ENCODE data around the gene NLGN1. TPM values are rescaled to one million over a fixed set of nuclear protein-coding genes. Genes with fewer than 3 reads are reported as not detected.

The NLGN1 gene
- total and polyA plus RNA-seq, 2 of the 8 experiments (the other 6 are each of a cell fraction or from before 2014, with no cell fraction given), result 7.8 to 14.8 TPM

GRCh38 chr3:173567997-173568396 is 170.5 kb downstream of the NLGN1 start:
- Histone ChIP-seq H2AK5ac (ENCODE audit: low read depth, low read length) (no peak overlapping the region), H2BK120ac (replicated peaks; ENCODE audit: low read depth, low read length) (no peak overlapping the region), H2BK20ac (ENCODE audit: low read length) (no peak overlapping the region), H3K79me1 (ENCODE audit: low read depth, low read length) (no peaks in the 10 kb centered on the region), H4K91ac (replicated peaks; ENCODE audit: insufficient read length, low read length) (no peak overlapping the region), H3K27me3 (replicated peaks in 1 of 4; ENCODE audit: control insufficient read depth in 3 of 4, extremely low read depth in 1 of 4, insufficient read depth in 3 of 4, low read length in 3 of 4) (no peaks in the 10 kb centered on the region), H2AFZ (ENCODE audit: low read length) (no peak overlapping the region), H3K9ac (replicated peaks in 1 of 4; ENCODE audit: extremely low read depth in 1 of 4, low read depth in 3 of 4, low read length in 3 of 4) (no peak overlapping the region), H3K79me2 (ENCODE audit: control insufficient read depth in 1 of 2, insufficient read depth in 2 of 2, low read length in 2 of 2) (no peaks in the 10 kb centered on the region), H3K18ac (ENCODE audit: extremely low read depth, low read length) (no peak overlapping the region), H3K56ac (replicated peaks; ENCODE audit: insufficient read length, low read depth, low read length) (no peak overlapping the region), H3K4me1 (replicated peaks in 1 of 4; ENCODE audit: control insufficient read depth in 3 of 4, insufficient read depth in 4 of 4, low read length in 3 of 4) (no peaks in the 10 kb centered on the region; a peak in 1 of 7 replicates), H3K36me3 (ENCODE audit: control insufficient read depth in 2 of 4, insufficient read depth in 4 of 4, low read length in 3 of 4) (no peaks in the 10 kb centered on the region), H4K20me1 (replicated peaks in 1 of 2; ENCODE audit: control insufficient read depth in 1 of 2, insufficient read depth in 2 of 2, low read length in 2 of 2) (no peaks in the 10 kb centered on the region), H3K4me2 (ENCODE audit: insufficient read depth in 1 of 2, low read depth in 2 of 2, low read length in 2 of 2) (no peak overlapping the region), H3K4ac (replicated peaks; ENCODE audit: insufficient read length, low read depth, low read length) (no peak overlapping the region), H2BK12ac (ENCODE audit: low read depth, low read length) (no peak overlapping the region), H3K27ac (ENCODE audit: low read depth, low read length) (no peak overlapping the region), H3K23ac (ENCODE audit: insufficient read length) (no peak overlapping the region), H3K14ac (ENCODE audit: insufficient read length) (no peak overlapping the region), H3K4me3 (ENCODE audit: extremely low read depth in 1 of 4, insufficient read depth in 2 of 4, low read depth in 3 of 4, low read length in 4 of 4) (no peak overlapping the region), H4K5ac (ENCODE audit: insufficient read length, low read depth, low read length) (no peak overlapping the region), H2BK15ac (ENCODE audit: low read length) (no peak overlapping the region), H3K23me2 (ENCODE audit: low read depth, low read length) (no peaks in the 10 kb centered on the region; the same call in 1 of the 2 replicates), H4K8ac (ENCODE audit: extremely low read depth, insufficient read depth, low read length) (no peak overlapping the region), H2BK5ac (ENCODE audit: low read depth, low read length) (no peak overlapping the region), H3K9me3 (ENCODE audit: insufficient read depth in 2 of 2, low read depth in 1 of 2, low read length in 1 of 2) (no peaks in the 10 kb centered on the region)
- WGBS, 2 experiments (ENCODE audit: extremely low coverage in 1 of 2, insufficient coverage in 1 of 2, insufficient read length in 1 of 2, insufficient replicate concordance in 2 of 2, low coverage in 1 of 2, low lambda C conversion rate in 2 of 2, missing lambda C conversion rate in 1 of 2), result 89% methylated on average over 2 of the region's 3 CpGs; no CpG with 5 or more reads in 1 of the 2 experiments
- DNase-seq (ENCODE audit: low read depth in 1 of 2, low spot score in 2 of 2) (no peak), FAIRE-seq (no peak)
- POLR2A ChIA-PET (ENCODE audit: partially characterized antibody), result no interaction called here
- TF ChIP-seq TEAD4 (IDR thresholded peaks at IDR 0.05; ENCODE audit: low read depth, low read length) (no peak), RBBP5 (IDR thresholded peaks at IDR 0.05; ENCODE audit: borderline replicate concordance, low read depth, low read length) (no peak), BCL11A (IDR thresholded peaks at IDR 0.05; ENCODE audit: low read depth in 2 of 2, low read length in 2 of 2) (no peak), TAF1 (IDR thresholded peaks at IDR 0.05; ENCODE audit: low read depth, low read length) (no peak), JUND (IDR thresholded peaks at IDR 0.05; ENCODE audit: low read length) (no peak)
- CTCF ChIA-PET (ENCODE audit: partially characterized antibody), result interaction anchor here (1.0 kb wide), 1 partner anchor 256 kb away, joined by 3 read pairs; no protein-coding TSS in a partner anchor
